HG03175 (cell line): ENCODE data around the gene LAMA2.

Source experiments
- ATAC-seq: cut with Tn5 transposase; IDR thresholded peaks from one replicate; pipeline ENCODE4 v1.9.1; 2021; ENCODE audit warnings: mild to moderate bottlenecking, moderate library complexity; ENCODE audit not compliant: unreplicated experiment

Gene LAMA2

DNA sequence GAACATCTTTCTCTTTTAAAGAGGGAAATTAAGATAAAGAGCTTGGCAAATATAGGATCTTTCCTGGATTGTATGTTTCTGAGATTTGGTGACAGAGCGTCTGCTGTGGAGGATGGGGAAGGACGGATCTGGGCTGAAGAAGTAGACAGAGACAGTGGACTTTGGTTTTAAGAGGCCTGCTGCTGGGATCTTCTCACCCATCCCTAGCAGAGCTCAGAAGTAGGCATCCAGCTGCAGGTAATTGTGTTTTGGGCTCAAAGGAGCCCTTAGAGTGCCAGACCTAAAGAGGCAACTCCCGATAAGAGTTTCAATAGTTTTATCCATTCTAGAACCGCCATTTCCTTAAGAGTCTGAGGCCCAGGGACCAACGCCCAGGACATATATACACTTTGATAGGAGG, 20.8 kb downstream of the LAMA2 start:
- no peak for ATAC-seq

DNA sequence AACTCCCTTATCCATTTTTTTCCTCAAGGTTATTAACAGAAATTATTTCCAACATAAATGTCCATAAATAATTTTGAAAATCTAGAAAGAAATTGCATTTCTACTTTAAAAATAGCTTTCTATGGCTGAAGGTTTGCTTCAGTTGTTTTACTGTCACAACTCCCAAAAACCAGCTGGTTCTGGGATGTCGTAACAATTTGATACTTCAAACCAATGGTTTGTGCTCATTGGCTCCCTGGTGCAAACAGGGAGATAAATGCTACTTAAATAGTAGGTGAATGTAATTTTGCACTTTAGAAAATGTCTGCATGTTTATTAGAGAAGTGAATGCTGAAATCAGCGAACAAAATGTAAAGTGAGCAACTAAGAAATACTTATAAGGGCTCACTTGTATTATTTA, 31.1 kb downstream of the LAMA2 start:
- no peak for ATAC-seq

DNA sequence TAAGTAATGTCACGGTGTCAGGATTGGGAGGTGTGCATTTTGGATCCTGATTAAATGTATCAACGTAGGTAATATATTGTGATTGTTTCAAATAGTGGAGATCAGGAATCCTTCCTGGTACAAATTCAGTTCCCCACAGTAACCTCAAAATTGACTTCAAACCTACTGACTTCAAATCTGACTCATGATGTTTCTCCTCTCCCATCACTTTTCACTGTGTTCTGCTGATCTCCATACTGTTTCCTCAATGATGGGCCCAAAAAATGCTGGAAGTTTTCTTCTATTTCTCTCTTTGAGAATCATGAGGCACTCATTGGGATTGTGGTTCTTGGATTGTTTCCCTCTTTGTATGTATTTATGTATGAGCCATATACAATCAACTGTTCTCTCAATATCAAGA, 35.9 kb downstream of the LAMA2 start:
- ATAC-seq: no peak

DNA sequence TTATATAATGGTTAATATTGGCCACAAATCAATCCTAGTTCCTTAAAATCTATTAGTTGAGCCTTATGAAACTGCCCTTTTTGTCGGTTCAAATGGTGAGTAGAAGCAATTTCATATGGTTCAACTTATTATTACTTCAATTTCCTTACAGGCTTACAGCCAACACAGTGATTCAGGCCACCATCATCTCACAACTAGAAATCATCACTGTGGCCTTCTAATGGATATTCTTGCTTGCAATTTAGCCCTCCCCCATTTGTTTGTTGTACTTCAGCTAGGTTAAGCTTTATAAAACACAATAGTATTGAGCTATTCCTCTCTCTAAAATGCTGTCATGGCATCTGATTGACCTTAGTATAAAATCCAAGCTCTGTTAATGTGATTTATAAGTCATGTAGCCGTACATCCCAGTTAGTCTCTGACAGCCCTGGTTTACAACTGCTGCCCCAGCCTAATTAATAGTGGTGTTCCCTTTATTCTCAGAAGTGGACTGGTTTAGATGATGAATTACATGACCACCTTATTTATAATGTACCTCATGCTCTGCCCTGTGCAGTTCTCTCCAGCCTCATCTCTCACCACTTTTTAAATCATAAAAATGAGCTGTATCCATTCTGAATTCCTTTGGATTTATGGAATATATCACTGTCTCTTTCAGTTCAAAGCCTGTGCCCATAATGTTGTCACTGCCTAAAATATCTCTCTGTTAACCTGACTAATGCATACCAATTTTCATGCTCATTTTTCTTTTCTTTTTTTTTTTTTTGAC, 36.7 kb downstream of the LAMA2 start:
- ATAC-seq: no peak

DNA sequence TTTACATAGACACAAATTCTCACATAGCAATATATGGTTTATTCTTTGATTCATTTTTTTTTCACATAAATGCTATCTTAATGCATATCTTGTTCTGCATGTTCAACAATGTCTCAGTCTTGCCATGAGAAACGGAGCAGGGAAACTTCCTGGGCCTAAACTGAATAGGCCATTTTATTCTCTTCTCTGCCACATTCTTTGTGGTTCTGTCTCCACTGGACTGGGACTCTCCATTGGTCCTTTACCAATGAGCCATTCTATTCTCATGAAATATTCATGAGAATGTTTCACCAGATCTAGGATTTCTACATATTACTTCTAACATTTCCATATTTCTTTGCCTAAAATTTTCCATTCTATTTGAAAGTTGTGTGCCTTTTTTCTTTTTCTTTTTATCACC, 42.8 kb downstream of the LAMA2 start:
- no peak for ATAC-seq

DNA sequence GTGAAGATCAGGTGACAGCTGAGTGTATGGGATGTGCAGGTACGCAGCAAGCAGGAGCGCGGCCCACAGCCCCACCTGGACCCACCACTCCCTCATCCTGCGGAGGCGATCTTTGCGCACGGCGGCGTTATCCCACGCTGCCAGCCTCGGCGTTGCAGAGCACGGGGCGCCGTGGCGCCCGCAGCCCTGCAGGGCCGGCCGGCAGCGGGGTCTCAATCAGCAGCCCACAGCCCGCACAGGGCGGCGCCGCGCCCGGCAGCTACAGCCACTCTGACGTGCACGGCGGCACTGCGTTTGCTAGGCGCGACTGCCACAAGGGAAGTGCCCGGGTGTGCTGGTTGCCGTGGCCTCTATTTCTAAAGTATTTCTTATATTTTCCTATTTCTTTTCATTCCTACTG, 46.9 kb downstream of the LAMA2 start:
- no peak for ATAC-seq

DNA sequence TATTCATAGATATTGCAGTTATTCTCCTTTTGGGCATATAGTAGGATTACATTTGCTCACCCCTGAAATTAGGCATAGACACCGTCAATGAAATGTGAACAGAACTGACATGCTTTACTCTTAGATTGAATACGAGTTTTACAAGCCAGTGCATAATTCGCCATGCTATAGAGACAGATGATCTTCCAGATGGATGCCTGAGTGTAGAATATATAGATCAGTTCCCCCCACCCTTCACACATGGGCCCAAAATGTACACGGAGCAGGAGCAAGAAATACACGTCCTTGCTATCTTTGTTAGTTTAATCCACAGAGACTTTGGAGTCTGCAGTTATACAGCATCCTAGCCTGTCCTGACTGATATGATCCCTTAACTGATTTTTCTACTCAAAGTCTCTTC, 47.4 kb downstream of the LAMA2 start:
- no peak for ATAC-seq

DNA sequence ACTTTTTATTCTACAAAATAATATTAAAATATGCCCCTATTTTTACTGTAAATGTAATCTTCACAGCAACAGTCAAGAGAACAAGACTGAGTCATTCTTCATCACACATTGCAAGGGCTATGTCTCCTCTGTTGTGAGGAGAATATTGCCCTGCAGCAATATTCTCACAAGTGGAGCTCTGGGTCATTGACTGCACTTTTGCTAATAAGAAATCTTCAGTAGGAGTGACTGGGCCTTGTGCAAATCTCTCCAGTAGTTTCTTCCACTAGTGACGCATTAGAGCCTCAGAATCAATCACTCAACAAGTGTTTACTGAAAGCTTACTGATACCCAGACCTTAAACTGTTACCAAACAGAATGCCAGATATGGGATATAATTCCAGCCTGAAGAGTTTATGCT, 49.1 kb downstream of the LAMA2 start:
- no peak for ATAC-seq

DNA sequence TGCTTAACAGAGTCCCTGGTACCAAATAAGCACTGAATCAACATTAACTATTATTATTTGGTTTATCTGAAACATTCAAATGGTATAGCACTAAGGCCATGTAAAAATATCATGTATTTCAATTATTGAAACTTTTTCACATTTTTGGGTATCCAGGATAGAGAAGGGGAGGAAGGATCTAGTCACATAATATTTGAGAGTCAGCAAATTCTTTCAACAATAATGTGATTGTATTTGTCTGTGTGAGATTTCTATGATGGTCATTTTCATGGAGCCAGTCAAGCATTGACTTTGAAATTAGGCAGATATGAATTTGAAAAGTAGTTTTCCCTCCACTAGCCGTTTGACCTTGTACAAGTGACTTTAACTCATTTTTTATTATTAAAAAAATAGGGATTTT, 67.9 kb downstream of the LAMA2 start:
- no peak for ATAC-seq

DNA sequence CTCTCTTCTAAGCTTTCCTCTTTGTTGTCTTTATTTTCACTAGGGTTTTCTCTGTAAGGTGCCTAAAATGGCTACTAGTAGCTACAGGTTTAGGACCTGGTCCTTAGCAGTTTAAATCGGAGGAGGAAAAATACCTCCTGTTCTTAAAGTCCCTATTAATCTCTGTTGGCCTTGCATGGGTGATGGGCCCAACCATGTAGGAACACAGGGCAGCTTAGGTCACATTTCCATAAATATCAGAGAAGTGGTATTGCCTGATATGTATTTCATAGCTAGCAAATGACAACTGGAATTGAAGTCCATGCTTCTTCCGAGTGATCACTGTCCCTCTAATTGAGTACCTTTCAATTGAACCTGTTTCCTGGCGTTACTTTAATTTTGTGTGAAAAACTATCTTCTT, 70.0 kb downstream of the LAMA2 start:
- ATAC-seq: no peak

DNA sequence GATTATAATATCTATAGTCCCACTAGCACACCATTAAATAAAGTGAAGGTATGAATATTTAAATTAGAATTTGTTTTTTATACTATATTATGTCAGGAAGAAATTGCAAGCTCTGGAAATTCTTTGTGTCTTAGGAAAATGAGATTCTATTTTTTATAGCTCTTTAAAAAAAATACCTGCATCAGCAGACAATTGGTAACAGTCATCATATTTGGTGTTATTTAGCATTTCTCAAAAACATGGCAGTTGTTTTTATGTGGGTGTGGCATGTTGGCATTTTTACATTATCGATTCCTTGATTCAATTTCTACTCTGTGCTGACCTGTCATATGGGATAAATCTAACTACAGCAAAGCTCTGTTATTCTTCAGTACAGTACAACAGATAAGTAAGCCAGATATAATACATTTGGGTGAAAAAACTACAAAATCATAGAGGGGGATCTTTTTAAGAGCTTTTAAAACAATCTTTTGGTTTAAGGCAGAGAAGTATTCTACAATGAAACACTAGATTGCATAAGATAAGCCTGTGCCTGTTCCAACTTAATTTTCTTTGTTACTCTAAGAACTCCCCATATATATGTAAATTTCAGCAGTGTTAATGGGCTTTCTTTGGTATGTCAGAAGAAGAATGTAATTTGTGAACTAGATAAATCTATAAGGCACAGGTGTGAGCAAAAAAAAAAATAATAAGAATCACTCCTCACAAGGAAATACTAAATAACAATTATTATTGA, 71.5 kb downstream of the LAMA2 start:
- no peak for ATAC-seq

DNA sequence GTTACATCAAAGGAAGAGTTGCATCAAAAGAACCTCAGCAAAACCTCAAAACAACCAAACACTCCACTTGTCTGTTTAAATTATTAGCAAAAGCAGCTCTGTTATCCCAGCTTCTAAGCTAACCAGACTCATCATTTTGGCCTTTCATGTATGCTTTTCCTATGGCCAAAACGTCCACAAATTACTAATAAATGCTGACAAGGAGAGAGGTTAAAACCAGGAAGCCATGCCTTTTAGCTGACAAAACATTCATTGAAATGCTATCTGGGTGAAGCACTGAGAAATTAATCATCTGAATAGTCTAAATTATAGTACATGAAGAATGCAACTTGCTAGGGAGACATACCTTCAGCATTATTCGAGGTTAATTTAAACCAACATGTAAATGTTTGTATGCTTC, 80.6 kb downstream of the LAMA2 start:
- no peak for ATAC-seq

DNA sequence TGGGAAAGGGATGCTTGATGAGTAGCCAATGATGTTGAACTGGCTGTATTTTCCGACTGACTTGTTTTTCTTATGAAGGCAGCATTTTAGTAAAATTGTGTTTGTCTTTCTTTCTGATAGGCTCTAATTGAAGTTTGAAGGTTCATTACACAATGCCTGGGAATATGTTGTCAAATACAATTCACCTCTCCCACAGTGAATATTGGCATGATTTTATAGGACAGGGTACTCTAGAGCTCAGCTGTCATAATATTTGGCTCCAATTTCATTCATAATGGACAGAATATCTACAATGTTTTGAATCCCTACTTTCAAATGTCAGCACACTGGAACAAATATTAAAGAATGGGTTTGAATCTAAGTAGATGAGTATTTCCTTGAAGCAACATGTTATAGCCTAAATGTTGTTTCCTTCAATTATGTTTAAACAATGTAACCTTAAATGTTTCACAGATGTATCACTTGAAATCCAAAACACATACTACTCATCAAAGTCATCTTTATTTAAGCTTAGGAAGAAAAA, 81.4 kb downstream of the LAMA2 start:
- no peak for ATAC-seq

DNA sequence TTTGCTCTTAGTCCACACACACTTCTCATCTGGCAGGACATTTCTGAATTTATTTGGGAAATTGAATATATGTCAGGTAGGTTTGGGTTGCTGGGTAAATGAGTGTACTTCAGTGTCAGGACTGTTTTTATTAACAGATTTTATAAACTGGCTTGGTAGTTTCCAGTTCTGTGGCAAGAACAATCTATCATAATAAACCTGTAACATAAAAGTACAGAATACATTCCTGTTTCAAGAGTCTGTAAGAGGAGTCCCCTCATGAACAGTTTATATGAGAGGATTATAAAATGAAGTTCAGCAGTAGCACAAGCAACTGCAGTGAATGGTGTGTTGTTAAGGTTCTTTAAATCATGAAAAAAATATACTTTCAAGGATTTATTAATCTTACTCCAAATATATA, 81.8 kb downstream of the LAMA2 start:
- ATAC-seq: no peak

DNA sequence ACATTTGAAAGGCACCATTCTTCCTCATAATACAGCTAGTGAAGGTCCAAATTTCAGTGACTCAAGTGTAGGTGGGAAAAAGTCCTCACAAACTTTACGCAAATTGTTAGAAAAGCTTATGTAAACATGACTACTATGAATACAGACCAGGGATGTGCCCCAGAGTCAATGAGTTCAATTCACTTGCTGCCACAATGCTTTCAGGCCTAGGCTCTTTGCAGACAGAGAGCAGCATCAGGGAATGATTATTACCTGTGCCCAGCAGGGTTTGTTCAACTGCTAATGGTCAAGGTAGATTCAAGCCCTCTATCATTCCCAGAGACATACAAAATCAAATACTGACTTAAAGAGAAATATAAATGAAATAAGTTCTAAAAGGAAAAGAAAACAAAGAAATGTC, 84.0 kb downstream of the LAMA2 start:
- ATAC-seq: no peak

DNA sequence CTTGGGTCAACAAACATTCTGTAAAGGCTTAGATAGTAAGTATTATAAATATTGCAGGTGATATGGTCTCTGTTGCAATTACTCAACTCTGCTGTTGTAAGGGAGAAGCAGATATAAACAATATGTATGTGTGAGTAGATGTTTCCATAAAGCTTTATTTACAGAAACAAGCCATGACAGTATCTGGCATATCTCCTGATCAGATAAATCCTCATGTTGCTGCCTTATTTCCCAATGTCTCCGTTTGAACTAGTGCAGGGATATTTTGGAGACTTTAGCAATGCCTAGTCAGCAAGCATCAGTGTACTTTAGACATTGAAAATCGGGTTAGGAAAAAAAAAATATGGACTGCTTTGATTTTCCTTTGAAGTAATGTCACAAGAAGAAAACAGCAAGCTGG, 96.1 kb downstream of the LAMA2 start:
- ATAC-seq: no peak

DNA sequence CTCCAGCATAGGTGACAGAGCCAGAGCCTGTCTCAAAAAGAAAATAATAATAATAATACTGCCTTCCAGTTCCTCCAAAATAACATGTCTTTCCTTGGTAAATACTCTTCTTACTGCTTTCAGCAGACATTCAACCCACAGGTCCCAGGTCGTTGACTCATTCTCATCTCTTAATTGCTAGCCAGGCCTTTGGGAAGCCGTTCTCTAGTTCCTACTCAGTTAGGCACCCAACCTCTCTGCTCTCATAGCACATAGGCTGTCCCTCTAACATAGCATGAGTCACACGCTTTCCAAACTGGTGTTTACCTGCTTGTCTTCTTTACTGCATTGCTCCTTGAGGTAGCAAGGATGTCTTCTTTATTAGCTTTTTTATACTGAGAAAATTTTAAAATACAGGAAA, 98.8 kb downstream of the LAMA2 start:
- no peak for ATAC-seq

DNA sequence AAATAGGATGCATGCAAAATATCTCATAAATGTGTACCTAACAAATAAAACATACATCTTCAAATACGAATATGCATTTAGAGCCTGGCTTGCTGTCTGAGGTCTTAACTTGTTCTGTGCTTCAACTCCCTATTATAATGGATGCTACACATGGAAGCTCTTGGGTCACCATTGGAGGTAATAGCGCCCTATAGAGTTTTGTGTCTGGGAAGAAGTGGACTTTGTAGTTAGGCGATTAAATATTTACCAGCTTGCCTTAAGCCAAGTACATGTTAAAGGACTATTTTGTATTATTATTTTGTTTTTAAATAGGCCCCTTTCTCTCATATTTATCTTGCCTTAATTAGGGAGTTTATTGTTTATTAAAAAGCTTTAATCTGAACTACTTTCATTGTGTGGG, 107.4 kb downstream of the LAMA2 start:
- no peak for ATAC-seq

DNA sequence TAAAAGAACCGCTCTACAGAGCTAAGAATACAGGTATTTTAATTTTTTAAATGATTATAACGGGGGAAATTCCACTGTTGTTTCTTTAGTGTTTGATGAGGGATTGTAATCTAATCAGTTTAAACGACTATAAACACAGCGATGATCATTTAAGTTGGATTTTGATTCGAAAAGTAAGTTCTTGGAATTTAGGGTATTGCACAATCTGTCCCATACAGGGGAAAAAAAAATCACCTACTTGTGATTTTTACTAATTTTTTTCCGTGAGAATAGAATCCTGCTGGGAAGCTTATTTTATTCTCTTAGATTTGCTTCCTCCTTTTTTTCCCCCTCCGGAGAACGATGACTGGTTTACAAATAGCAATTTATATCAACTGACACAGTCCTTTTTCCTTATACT, 108.0 kb downstream of the LAMA2 start:
- no peak for ATAC-seq

DNA sequence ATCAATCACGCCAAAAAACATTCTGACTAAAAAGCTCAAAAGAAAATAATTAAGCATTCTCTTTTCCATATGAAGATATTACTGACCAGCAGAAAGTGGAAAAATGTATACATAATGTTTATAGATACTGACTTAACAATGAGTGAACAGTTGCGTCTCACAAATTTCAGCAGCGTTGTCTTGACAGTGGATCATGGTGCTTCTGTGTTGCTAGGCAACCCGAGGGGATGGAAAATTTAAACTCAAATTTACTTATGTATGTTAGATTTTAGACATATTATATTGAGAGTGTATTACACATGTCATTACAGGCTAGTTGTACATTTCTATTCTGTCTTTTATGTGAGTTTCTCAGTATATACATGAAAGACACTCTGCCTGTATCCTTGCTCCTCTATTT, 110.2 kb downstream of the LAMA2 start:
- ATAC-seq: no peak

DNA sequence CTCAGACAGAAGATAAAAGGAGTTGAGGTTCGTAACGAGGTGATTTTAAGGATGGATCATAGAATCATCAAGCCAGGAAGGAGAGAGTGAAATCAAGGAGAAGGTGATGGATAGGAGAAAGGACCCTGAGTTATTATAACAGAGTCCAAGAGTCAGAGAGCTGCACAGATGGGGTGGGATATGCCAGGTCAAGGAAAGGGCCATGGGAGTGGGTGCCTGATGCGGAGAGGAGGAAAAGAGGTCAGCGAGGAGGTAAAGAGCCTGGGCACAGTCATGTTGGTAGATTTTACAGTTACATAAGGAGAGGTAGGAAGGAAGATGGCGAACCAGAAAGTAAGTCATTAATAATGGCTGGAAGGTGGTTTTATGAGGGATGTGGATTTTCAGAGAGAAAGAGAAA, 114.9 kb downstream of the LAMA2 start:
- ATAC-seq: no peak

DNA sequence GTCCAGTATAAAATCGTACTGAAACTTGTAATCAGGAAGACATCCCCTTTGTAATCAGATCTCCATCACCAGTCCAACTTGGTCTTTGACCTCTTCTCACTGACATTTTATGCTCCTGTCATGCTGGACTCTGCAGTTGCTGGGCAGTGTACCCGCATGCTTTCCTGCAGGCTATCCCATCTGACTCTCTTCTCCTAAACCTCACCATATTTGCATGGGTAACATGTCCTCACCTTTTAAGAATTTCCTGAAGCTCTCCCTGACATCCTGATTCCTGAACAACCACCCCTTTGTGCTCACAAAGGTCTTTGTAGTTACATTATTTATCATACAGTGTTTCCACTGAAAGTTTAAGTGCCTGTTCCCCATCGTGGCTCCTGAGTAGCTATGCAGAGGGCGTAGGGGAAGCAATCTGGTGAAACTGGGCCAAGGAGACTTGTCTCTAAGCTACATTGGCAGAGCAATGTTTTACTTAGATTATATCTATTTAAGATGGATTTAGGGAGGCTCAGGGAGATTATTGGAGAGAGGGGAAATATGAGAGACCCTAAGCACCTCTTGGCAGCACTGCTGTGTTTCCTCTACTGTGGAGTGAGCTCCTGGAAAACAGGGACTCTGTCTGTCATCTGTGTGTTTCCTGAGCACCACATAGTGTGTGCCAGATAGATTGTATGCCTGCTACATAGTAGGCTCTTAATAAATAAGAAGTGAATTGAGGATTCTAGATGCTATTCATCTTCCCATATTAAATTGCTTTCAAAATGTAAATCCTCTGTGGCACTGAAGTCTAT, 124.0 kb downstream of the LAMA2 start:
- ATAC-seq: no peak
